Calu3 (cell line): ENCODE measurements around the gene CLDN9. TPM values are rescaled to one million over a fixed set of nuclear protein-coding genes. Genes with fewer than 3 reads are reported as not detected.

Experiments
- BruUV-seq: library from RNA; stranded (reverse); fragments of 400-500 nt; replicated peaks from 2 replicates; lab custom pipeline; 2021; lab: Mats Ljungman, UMichigan
- CTCF ChIA-PET: fragments of 300-600 bp; sonication (Branson Sonifier 250); formaldehyde crosslinking; loops from one replicate; lab custom pipeline; 2022; ENCODE audit warnings: antibody characterized with exemption; lab: Charles Lee
- DNase-seq: peaks from one replicate; pipeline ENCODE4 v3.0.0; 2022
- H3K27ac Mint-ChIP-seq: one replicate; pipeline ENCODE4 v1.8.0; 2022; ENCODE audit warnings: mixed read lengths; ENCODE audit not compliant: unreplicated experiment
- H3K27me3 Mint-ChIP-seq: one replicate; pipeline ENCODE4 v1.8.0; 2022; ENCODE audit warnings: mixed read lengths; ENCODE audit not compliant: unreplicated experiment
- H3K36me3 Mint-ChIP-seq: one replicate; pipeline ENCODE4 v1.8.0; 2022; ENCODE audit warnings: mild to moderate bottlenecking, moderate library complexity, mixed read lengths; ENCODE audit not compliant: insufficient read depth, unreplicated experiment
- H3K4me1 Mint-ChIP-seq: one replicate; pipeline ENCODE4 v1.8.0; 2022; ENCODE audit warnings: mild to moderate bottlenecking, low read depth, mixed read lengths; ENCODE audit not compliant: unreplicated experiment
- H3K4me3 Mint-ChIP-seq: one replicate; pipeline ENCODE4 v1.8.0; 2022; ENCODE audit warnings: mild to moderate bottlenecking, low read depth, moderate library complexity, mixed read lengths; ENCODE audit not compliant: unreplicated experiment
- H3K9me3 Mint-ChIP-seq: one replicate; pipeline ENCODE4 v1.8.0; 2022; ENCODE audit warnings: low read depth, mixed read lengths; ENCODE audit not compliant: unreplicated experiment
- intact Hi-C: fragments of 100-400 bp; cut with micrococcal nuclease; formaldehyde crosslinking; loops from one replicate; pipeline ENCODE4 v1.10.0; 2022; ENCODE audit not compliant: unreplicated experiment
- total RNA-seq: library from RNA; stranded (reverse); gene quantifications from 2 replicates; pipeline ENCODE4 v1.2.3, GENCODE V29; 2022
- TF ChIP-seq, protein P1 (sequence below): fragments of 200-600 bp; IDR thresholded peaks from one replicate; pipeline ENCODE4 v1.8.0; 2022; ENCODE audit warnings: antibody characterized with exemption; ENCODE audit not compliant: unreplicated experiment

Gene CLDN9
- total RNA-seq, 1 experiment from 2014 or later: 13.5 TPM

DNA sequence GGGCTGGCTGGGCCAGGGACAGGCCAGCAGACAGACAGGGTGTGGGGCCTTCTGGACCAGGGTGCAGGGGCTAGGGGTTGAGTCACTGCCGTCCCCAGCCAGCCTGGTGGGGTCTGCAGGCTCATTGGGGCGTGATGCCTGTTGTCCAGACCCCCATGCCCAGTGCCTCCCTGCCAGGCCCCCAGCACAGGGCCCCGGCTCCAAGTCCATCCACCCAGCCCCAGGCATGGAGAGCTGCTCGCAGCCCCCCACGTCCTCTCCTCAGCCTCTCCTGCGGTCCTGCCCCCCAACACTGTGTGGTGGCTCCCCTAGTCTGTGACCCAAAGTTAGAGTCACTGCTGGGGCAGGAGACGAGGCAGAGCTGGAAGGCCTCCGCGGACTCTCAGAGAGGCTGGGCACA is 25.4 kb upstream of the CLDN9 start:
- no TSS peak for BruUV-seq
- TF ChIP-seq, protein P1, sequence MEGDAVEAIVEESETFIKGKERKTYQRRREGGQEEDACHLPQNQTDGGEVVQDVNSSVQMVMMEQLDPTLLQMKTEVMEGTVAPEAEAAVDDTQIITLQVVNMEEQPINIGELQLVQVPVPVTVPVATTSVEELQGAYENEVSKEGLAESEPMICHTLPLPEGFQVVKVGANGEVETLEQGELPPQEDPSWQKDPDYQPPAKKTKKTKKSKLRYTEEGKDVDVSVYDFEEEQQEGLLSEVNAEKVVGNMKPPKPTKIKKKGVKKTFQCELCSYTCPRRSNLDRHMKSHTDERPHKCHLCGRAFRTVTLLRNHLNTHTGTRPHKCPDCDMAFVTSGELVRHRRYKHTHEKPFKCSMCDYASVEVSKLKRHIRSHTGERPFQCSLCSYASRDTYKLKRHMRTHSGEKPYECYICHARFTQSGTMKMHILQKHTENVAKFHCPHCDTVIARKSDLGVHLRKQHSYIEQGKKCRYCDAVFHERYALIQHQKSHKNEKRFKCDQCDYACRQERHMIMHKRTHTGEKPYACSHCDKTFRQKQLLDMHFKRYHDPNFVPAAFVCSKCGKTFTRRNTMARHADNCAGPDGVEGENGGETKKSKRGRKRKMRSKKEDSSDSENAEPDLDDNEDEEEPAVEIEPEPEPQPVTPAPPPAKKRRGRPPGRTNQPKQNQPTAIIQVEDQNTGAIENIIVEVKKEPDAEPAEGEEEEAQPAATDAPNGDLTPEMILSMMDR: no peak
- Mint-ChIP-seq H3K27me3 (no peaks in the 10 kb centered on the region), H3K4me3 (no peak overlapping the region), H3K27ac (no peak overlapping the region), H3K36me3 (peaks cover 23% of the 10 kb centered on the region), H3K4me1 (peaks cover 20% of the 10 kb centered on the region), H3K9me3 (no peaks in the 10 kb centered on the region)
- intact Hi-C loops: no loop called here
- CTCF ChIA-PET: interaction anchor here (1.3 kb wide), 1 partner anchor 17 kb away, joined by 3 read pairs; no protein-coding TSS in a partner anchor
- no peak for DNase-seq

DNA sequence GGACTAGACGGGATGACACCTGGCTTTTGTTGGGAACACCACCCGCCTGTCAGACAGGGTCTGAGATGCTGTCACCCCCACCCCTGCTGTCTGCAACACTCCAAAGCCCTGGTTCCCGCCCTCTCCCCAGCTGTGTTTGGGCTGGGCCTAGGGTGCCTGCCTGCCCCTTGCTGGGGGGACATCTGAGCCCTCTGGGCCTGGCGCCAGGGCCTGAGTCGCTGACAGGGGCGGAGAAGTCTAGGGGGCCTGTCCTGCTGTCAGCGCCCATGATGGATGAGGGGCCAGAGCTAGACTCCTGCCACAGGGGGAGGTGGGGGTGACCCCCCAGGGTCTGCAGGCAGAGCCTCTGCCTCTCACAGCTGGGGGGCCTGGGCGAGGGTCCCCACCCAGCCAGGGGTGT is 24.9 kb upstream of the CLDN9 start:
- BruUV-seq: no TSS peak
- Mint-ChIP-seq H3K27me3 (no peaks in the 10 kb centered on the region), H3K36me3 (peaks cover 21% of the 10 kb centered on the region), H3K9me3 (no peaks in the 10 kb centered on the region), H3K27ac (no peak overlapping the region), H3K4me1 (peaks cover 16% of the 10 kb centered on the region), H3K4me3 (no peak overlapping the region)
- DNase-seq: no peak
- CTCF ChIA-PET: interaction anchor here (1.3 kb wide), 1 partner anchor 18 kb away, joined by 3 read pairs; no protein-coding TSS in a partner anchor
- intact Hi-C loops: no loop called here
- TF ChIP-seq, protein P1: no peak

DNA sequence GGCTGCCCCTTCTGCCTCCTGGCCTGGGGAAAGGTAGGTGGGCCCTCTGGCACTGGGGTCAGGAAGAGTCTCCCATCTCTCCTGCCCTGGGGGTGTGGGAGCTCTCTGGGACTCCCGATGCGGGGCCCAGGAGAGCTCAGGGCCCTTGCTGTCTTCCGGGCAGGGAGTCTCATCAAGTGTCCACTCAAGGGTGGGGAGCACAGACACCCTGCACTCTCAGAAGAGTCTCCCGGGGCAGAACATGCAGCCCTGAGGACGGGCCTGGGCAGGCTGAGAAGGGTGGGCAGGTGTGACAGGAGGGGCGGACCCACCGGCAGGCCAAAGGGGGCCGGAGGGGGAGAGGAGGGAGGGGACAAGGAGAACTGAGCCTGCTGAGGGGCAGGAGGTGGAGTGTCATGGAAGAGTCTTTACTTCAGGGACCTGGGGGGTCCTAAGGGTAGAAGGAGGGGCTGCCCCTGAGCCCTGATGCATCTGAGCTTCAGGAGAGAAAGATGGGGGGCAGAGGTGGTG is 24.1 kb upstream of the CLDN9 start:
- TF ChIP-seq, protein P1: no peak
- intact Hi-C loops: no loop called here
- no peaks in the 10 kb centered on the region for H3K9me3 Mint-ChIP-seq
- no TSS peak for BruUV-seq
- peaks cover 13% of the 10 kb centered on the region for H3K4me1 Mint-ChIP-seq
- H3K27ac Mint-ChIP-seq: no peak overlapping the region
- no peaks in the 10 kb centered on the region for H3K27me3 Mint-ChIP-seq
- DNase-seq: no peak
- H3K36me3 Mint-ChIP-seq: peaks cover 18% of the 10 kb centered on the region
- no peak overlapping the region for H3K4me3 Mint-ChIP-seq
- CTCF ChIA-PET: interaction anchor here (1.3 kb wide), 1 partner anchor 19 kb away, joined by 3 read pairs; no protein-coding TSS in a partner anchor

DNA sequence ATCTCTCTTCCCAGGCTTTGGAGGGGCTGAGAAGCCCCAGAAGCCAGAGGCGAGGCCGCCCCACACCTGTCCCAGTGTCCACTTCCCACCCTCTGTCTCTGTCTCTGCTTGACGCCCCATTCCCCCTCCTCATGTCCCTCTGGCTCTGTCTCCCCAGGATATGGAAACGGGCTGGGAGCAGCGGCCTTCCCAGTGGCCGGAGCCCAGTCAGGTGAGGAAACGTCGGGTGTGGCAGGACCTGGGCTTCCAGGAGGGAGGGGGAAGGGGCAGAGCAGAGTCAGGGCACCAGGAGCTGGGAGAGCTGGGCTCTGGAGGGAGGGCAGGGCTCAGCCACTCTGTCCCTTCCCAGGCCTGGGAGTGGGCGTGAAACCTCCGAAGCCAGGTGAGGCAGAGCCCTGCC is 21.8 kb upstream of the CLDN9 start:
- Mint-ChIP-seq H3K27ac (no peak overlapping the region), H3K9me3 (no peaks in the 10 kb centered on the region), H3K27me3 (no peaks in the 10 kb centered on the region), H3K4me3 (no peak overlapping the region), H3K36me3 (peaks cover 21% of the 10 kb centered on the region), H3K4me1 (peaks cover 8% of the 10 kb centered on the region)
- no TSS peak for BruUV-seq
- CTCF ChIA-PET: no interaction called here
- TF ChIP-seq, protein P1: no peak
- DNase-seq: no peak
- intact Hi-C loops: no loop called here
